Fibroblast of lung (primary cell): ENCODE measurements around the gene KLHL21. TPM values are rescaled to one million over a fixed set of nuclear protein-coding genes. Genes with fewer than 3 reads are reported as not detected.

Source experiments
- DNase-seq, 2 donors: peaks; one replicate each; pipeline versions ENCODE4 v3.0.0 to v3.0.0-alpha.2; 2010; ENCODE audit warnings: low read depth in 2 of 2
- H2AFZ ChIP-seq: 2 replicates; pipeline ENCODE4 v1.5.1; 2012; ENCODE audit warnings: low read length, control low read depth, inconsistent platforms
- H3K27ac ChIP-seq: 2 replicates; pipeline ENCODE4 v1.5.1; 2011; ENCODE audit warnings: low read length, control low read depth; ENCODE audit not compliant: insufficient read depth
- H3K27me3 ChIP-seq: 2 replicates; pipeline ENCODE4 v1.5.1; 2011; ENCODE audit warnings: mild to moderate bottlenecking, low read length; ENCODE audit not compliant: control insufficient read depth, insufficient read depth
- H3K36me3 ChIP-seq: 2 replicates; pipeline ENCODE4 v1.5.1; 2011; ENCODE audit warnings: low read length; ENCODE audit not compliant: control insufficient read depth, insufficient read depth
- H3K4me1 ChIP-seq: 2 replicates; pipeline ENCODE4 v1.5.1; 2011; ENCODE audit warnings: low read length; ENCODE audit not compliant: control insufficient read depth, insufficient read depth; ENCODE audit errors: extremely low read depth
- H3K4me2 ChIP-seq: 2 replicates; pipeline ENCODE4 v1.5.1; 2011; ENCODE audit warnings: low read length, control low read depth; ENCODE audit not compliant: insufficient read depth; ENCODE audit errors: extremely low read depth
- H3K4me3 ChIP-seq, 4 experiments: fragments of 200-600 bp in 1 of 4; sonication (generic) in 1 of 4; replicated peaks in 1 of 4; 2 replicates each; pipeline ENCODE4 v1.5.1; 2011 to 2016; ENCODE audit warnings: low read length in 4 of 4, low read depth in 3 of 4, mild to moderate bottlenecking in 3 of 4, control low read depth in 2 of 4, inconsistent platforms in 1 of 4, mixed read lengths in 1 of 4; ENCODE audit not compliant: insufficient read depth in 1 of 4; ENCODE audit errors: control extremely low read depth in 1 of 4
- H3K79me2 ChIP-seq: 2 replicates; pipeline ENCODE4 v1.5.1; 2012; ENCODE audit warnings: mild to moderate bottlenecking, low read length, inconsistent platforms; ENCODE audit not compliant: control insufficient read depth, insufficient read depth
- H3K9ac ChIP-seq: 2 replicates; pipeline ENCODE4 v1.5.1; 2011; ENCODE audit warnings: mild to moderate bottlenecking, low read length, control low read depth; ENCODE audit not compliant: insufficient read depth
- H3K9me3 ChIP-seq: 2 replicates; pipeline ENCODE4 v1.5.1; 2012; ENCODE audit warnings: low read depth, low read length; ENCODE audit not compliant: control insufficient read depth, insufficient read depth
- H4K20me1 ChIP-seq: 2 replicates; pipeline ENCODE4 v1.5.1; 2011; ENCODE audit warnings: low read length; ENCODE audit not compliant: control insufficient read depth, insufficient read depth; ENCODE audit errors: extremely low read depth
- EZH2 ChIP-seq: IDR thresholded peaks from 2 replicates; pipeline ENCODE4 v1.5.1; 2012; ENCODE audit warnings: low read length, control low read depth, mild to moderate bottlenecking; ENCODE audit errors: missing control alignments
- polyA plus RNA-seq, 2 donors: library from polyadenylated mRNA; depleted of rRNA in 1 of 2; stranded (reverse) in 1 of 2; unstranded in 1 of 2; fragments of >200 nt; gene quantifications; 2 replicates each; pipeline ENCODE4 v1.2.1, GENCODE V29; 2011 to 2012; ENCODE audit warnings: missing spikeins in 1 of 2
- total RNA-seq: library from RNA; depleted of rRNA; stranded (reverse); fragments of >200 nt; gene quantifications from 2 replicates; pipeline ENCODE4 v1.2.1, GENCODE V29; 2014
- TF ChIP-seq, protein P1 (sequence below), 2 donors: IDR thresholded peaks in 1 of 2; conservative IDR thresholded peaks in 1 of 2; 1 replicate in 1 of 2; 2 replicates in 1 of 2; pipeline ENCODE4 v1.5.1; 2011 to 2012; ENCODE audit warnings: low read length in 2 of 2, control low read depth in 1 of 2, inconsistent platforms in 1 of 2, low read depth in 1 of 2, mild to moderate bottlenecking in 1 of 2

Gene KLHL21
- total and polyA plus RNA-seq, 2 donors (not counting 1 experiment from before 2014, with no cell fraction given), result 11.7 to 44.9 TPM

DNA sequence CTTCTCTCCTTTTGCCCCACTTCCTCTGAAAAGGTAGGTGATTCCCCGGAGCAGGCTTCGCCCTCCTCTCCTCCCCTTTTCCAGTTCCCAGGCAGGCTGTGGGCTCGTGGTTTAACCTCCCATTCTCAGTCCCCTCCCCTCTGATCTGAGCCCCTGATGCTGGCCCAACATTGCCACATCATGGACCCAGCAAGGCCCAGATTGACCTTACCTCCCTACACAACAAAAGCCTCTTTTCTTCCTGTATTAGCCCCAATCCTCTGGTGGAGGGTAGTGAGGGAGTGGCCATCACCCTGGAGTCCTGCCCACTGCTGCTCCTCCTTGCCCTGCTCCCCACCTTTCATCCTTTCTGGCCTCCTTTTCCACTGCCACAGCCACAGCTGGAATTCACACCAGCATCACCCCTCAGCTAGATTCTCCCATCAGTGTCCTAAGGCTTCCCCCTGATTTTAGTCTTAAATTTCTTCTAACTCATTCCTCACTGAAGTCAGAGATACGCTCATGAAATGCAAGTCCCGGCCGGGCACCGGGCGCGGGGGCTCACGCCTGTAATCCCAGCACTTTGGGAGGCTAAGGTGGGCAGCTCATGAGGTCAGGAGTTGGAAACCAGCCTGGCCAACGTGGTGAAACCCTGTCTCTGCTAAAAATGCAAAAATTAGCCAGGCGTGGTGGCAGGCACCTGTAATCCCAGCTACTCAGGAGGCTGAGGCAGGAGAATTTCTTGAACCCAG, 29.9 kb downstream of the KLHL21 start:
- H3K79me2 ChIP-seq, result no peaks in the 10 kb centered on the region
- no peak for TF ChIP-seq EZH2
- TF ChIP-seq, protein P1, sequence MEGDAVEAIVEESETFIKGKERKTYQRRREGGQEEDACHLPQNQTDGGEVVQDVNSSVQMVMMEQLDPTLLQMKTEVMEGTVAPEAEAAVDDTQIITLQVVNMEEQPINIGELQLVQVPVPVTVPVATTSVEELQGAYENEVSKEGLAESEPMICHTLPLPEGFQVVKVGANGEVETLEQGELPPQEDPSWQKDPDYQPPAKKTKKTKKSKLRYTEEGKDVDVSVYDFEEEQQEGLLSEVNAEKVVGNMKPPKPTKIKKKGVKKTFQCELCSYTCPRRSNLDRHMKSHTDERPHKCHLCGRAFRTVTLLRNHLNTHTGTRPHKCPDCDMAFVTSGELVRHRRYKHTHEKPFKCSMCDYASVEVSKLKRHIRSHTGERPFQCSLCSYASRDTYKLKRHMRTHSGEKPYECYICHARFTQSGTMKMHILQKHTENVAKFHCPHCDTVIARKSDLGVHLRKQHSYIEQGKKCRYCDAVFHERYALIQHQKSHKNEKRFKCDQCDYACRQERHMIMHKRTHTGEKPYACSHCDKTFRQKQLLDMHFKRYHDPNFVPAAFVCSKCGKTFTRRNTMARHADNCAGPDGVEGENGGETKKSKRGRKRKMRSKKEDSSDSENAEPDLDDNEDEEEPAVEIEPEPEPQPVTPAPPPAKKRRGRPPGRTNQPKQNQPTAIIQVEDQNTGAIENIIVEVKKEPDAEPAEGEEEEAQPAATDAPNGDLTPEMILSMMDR (conservative IDR thresholded peaks at IDR 0.05 in 1 of 2, IDR thresholded peaks at IDR 0.05 in 1 of 2; ENCODE audit: low read depth in 1 of 2, low read length in 2 of 2), result no peak
- no peak overlapping the region for H2AFZ ChIP-seq
- H3K27ac ChIP-seq, result no peak overlapping the region
- H3K4me2 ChIP-seq, result no peak overlapping the region
- H3K4me3 ChIP-seq, result no peak overlapping the region
- no peaks in the 10 kb centered on the region for H3K4me1 ChIP-seq
- H3K27me3 ChIP-seq, result peaks cover 7% of the 10 kb centered on the region
- no peak overlapping the region for H3K9ac ChIP-seq
- no peaks in the 10 kb centered on the region for H3K9me3 ChIP-seq
- no peaks in the 10 kb centered on the region for H3K36me3 ChIP-seq
- no peaks in the 10 kb centered on the region for H4K20me1 ChIP-seq
- DNase-seq, result no peak

DNA sequence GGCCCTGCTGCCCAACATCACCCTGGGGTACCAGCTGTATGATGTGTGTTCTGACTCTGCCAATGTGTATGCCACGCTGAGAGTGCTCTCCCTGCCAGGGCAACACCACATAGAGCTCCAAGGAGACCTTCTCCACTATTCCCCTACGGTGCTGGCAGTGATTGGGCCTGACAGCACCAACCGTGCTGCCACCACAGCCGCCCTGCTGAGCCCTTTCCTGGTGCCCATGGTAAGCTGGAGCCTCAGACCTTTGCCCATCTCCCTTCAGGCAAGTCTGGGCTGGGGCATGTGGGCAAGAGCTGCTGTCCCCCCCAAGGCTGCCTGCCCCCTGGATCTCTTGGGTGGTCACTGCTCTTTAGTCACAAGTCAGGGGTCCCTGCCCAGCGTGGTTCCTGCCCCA, 31.7 kb downstream of the KLHL21 start:
- Histone ChIP-seq H2AFZ (no peak overlapping the region), H3K9me3 (no peaks in the 10 kb centered on the region), H3K4me2 (no peak overlapping the region), H3K4me3 (no peak overlapping the region), H3K36me3 (no peaks in the 10 kb centered on the region), H3K79me2 (no peaks in the 10 kb centered on the region), H4K20me1 (no peaks in the 10 kb centered on the region), H3K27ac (no peak overlapping the region), H3K4me1 (no peaks in the 10 kb centered on the region), H3K27me3 (peaks cover 10% of the 10 kb centered on the region), H3K9ac (no peak overlapping the region)
- no peak for DNase-seq
- TF ChIP-seq, protein P1 (conservative IDR thresholded peaks at IDR 0.05 in 1 of 2, IDR thresholded peaks at IDR 0.05 in 1 of 2; ENCODE audit: low read depth in 1 of 2, low read length in 2 of 2), result no peak
- no peak for TF ChIP-seq EZH2

DNA sequence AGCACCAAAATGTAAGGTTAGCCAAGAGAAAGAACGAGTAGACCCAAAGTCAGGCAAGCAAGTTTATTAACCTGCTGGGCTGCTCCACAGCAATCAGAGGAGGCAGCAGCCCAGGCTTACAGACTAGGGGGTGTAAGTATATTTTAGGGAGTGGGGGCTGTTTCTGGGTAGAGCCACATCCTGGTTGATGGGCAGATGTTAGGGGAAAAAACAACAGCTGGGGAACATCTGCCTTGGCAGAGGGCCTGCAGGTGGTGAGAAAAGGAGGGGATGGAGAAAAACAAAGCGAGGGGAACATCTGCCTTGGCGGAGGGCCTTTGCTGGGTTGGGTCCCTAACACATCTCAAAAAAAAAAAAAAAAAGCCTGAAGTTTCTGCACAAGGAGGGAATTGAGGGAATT, 32.6 kb downstream of the KLHL21 start:
- Histone ChIP-seq H3K4me2 (no peak overlapping the region), H4K20me1 (no peaks in the 10 kb centered on the region)

More for the DNA sequence above, 32.6 kb downstream of the KLHL21 start:
- H3K4me3 ChIP-seq, result no peak overlapping the region
- peaks cover 15% of the 10 kb centered on the region for H3K27me3 ChIP-seq
- H3K4me1 ChIP-seq, result no peaks in the 10 kb centered on the region
- H3K9ac ChIP-seq, result no peak overlapping the region
- no peak for DNase-seq
- H3K79me2 ChIP-seq, result no peaks in the 10 kb centered on the region
- H3K36me3 ChIP-seq, result no peaks in the 10 kb centered on the region
- no peak overlapping the region for H2AFZ ChIP-seq
- TF ChIP-seq, protein P1 (conservative IDR thresholded peaks at IDR 0.05 in 1 of 2, IDR thresholded peaks at IDR 0.05 in 1 of 2; ENCODE audit: low read depth in 1 of 2, low read length in 2 of 2), result no peak
- no peak for TF ChIP-seq EZH2
- H3K9me3 ChIP-seq, result no peaks in the 10 kb centered on the region
- no peak overlapping the region for H3K27ac ChIP-seq
